MM.1S (cell line): ENCODE results near the gene SLC1A2.

Experiments used
- DNase-seq: peaks from one replicate; pipeline ENCODE4 v3.0.0-alpha.2; 2015
- H2AFZ ChIP-seq: fragments of 300-600 bp; sonication (generic); 2 replicates; pipeline ENCODE4 v1.6.0; 2016; ENCODE audit warnings: antibody characterized with exemption, low read length
- H3F3A ChIP-seq: fragments of 300-600 bp; sonication (generic); 2 replicates; pipeline ENCODE4 v1.6.1; 2016; ENCODE audit warnings: mild to moderate bottlenecking, antibody characterized with exemption, low read length, moderate library complexity, mixed read lengths; ENCODE audit not compliant: insufficient read depth
- H3K27ac ChIP-seq: fragments of 300-600 bp; sonication (generic); 2 replicates; pipeline ENCODE4 v1.5.1; 2016; ENCODE audit warnings: mild to moderate bottlenecking, low read length
- H3K27me3 ChIP-seq: fragments of 300-600 bp; sonication (generic); replicated peaks from 2 replicates; pipeline ENCODE4 v1.6.0; 2016; ENCODE audit warnings: low read length; ENCODE audit not compliant: insufficient read depth
- H3K36me3 ChIP-seq: fragments of 300-600 bp; sonication (generic); replicated peaks from 2 replicates; pipeline ENCODE4 v1.6.1; 2016; ENCODE audit warnings: mild to moderate bottlenecking, low read length, mixed read lengths; ENCODE audit not compliant: insufficient read depth
- H3K4me1 ChIP-seq: fragments of 300-600 bp; sonication (generic); 2 replicates; pipeline ENCODE4 v1.6.1; 2016; ENCODE audit warnings: low read length, mixed read lengths
- H3K4me2 ChIP-seq: fragments of 300-600 bp; sonication (generic); 2 replicates; pipeline ENCODE4 v1.6.0; 2016; ENCODE audit warnings: low read depth, low read length
- H3K4me3 ChIP-seq: fragments of 300-600 bp; sonication (generic); 2 replicates; pipeline ENCODE4 v1.5.1; 2016; ENCODE audit warnings: low read length, mixed read lengths
- H3K79me2 ChIP-seq: fragments of 300-600 bp; sonication (generic); 2 replicates; pipeline ENCODE4 v1.6.1; 2016; ENCODE audit warnings: mixed run types, low read length, mixed read lengths
- H3K9ac ChIP-seq: fragments of 300-600 bp; sonication (generic); 2 replicates; pipeline ENCODE4 v1.6.1; 2016; ENCODE audit warnings: low read length, mixed read lengths
- H3K9me2 ChIP-seq: fragments of 300-600 bp; sonication (generic); replicated peaks from 2 replicates; pipeline ENCODE4 v1.6.1; 2016; ENCODE audit warnings: mild to moderate bottlenecking, low read length, mixed read lengths; ENCODE audit not compliant: insufficient read depth
- H3K9me3 ChIP-seq: fragments of 300-600 bp; sonication (generic); replicated peaks from 2 replicates; pipeline ENCODE4 v1.6.1; 2016; ENCODE audit warnings: mild to moderate bottlenecking, low read length, mixed read lengths; ENCODE audit not compliant: insufficient read depth
- H4K20me1 ChIP-seq: fragments of 300-600 bp; sonication (generic); 2 replicates; pipeline ENCODE4 v1.6.1; 2016; ENCODE audit warnings: mild to moderate bottlenecking, low read length, moderate library complexity, mixed read lengths; ENCODE audit not compliant: insufficient read depth
- CTCF ChIP-seq: fragments of 300-600 bp; sonication (generic); IDR thresholded peaks from 2 replicates; pipeline ENCODE4 v1.5.1; 2016; ENCODE audit warnings: antibody characterized with exemption, low read length, mixed read lengths
- EZH2 ChIP-seq: fragments of 300-600 bp; sonication (generic); optimal IDR thresholded peaks from 2 replicates; pipeline ENCODE3; 2017; ENCODE audit warnings: low read depth, mild to moderate bottlenecking, antibody characterized with exemption, low read length, mixed read lengths
- EZH2phosphoT487 ChIP-seq: fragments of 300-600 bp; sonication (generic); IDR thresholded peaks from 2 replicates; pipeline ENCODE4 v1.6.1; 2018; ENCODE audit warnings: antibody characterized with exemption, low read length

Gene SLC1A2

GRCh38 chr11:35204614-35205013, 214.7 kb downstream of the SLC1A2 start:
- no peaks in the 10 kb centered on the region for H3K4me1 ChIP-seq
- 0 out of 2 replicates have a peak, but pooled peaks cover 4% of the 10 kb centered on the region for H3F3A ChIP-seq
- H3K36me3 ChIP-seq: peaks cover 22% of the 10 kb centered on the region; the same call in 1 of the 2 replicates

More at GRCh38 chr11:35204614-35205013, 214.7 kb downstream of the SLC1A2 start:
- no peaks in the 10 kb centered on the region for H3K9me2 ChIP-seq
- TF ChIP-seq EZH2phosphoT487 (no peak), EZH2 (no peak), CTCF (no peak)
- no peaks in the 10 kb centered on the region for H4K20me1 ChIP-seq
- H3K27me3 ChIP-seq: no peaks in the 10 kb centered on the region
- H3K79me2 ChIP-seq: peaks cover 39% of the 10 kb centered on the region
- no peak for DNase-seq
- H2AFZ ChIP-seq: no peak overlapping the region
- H3K4me2 ChIP-seq: no peak overlapping the region
- no peaks in the 10 kb centered on the region for H3K9me3 ChIP-seq
- no peak overlapping the region for H3K9ac ChIP-seq
- H3K27ac ChIP-seq: no peak overlapping the region
- no peak overlapping the region for H3K4me3 ChIP-seq
